Kidney epithelial cell (primary cell): Measurements from ENCODE around the gene YEATS2. TPM values are rescaled to one million over a fixed set of nuclear protein-coding genes. Genes with fewer than 3 reads are reported as not detected.

Experiments
- DNase-seq: peaks from one replicate; pipeline ENCODE4 v3.0.0-alpha.2; 2010; ENCODE audit warnings: low read depth
- H3K27me3 ChIP-seq: 2 replicates; pipeline ENCODE4 v1.6.0; 2011; ENCODE audit warnings: low read length; ENCODE audit not compliant: control insufficient read depth, insufficient read depth
- H3K36me3 ChIP-seq: 2 replicates; pipeline ENCODE4 v1.5.1; 2011; ENCODE audit warnings: low read length; ENCODE audit not compliant: control insufficient read depth, insufficient read depth
- H3K4me3 ChIP-seq: 2 replicates; pipeline ENCODE4 v1.5.1; 2011; ENCODE audit warnings: low read depth, mild to moderate bottlenecking, control low read depth, low read length
- CTCF ChIP-seq: IDR thresholded peaks from 2 replicates; pipeline ENCODE4 v1.5.1; 2011; ENCODE audit warnings: mild to moderate bottlenecking, moderate library complexity, low read length, control low read depth, inconsistent platforms; ENCODE audit not compliant: insufficient read depth, poor library complexity, severe bottlenecking
- total RNA-seq: library from RNA; depleted of rRNA; stranded (reverse); fragments of >200 nt; gene quantifications from 2 replicates; pipeline ENCODE4 v1.2.3, GENCODE V29; 2015

The YEATS2 gene
- total RNA-seq, 1 donor from 2014 or later: 30.2 TPM

GRCh38 chr3:183718012-183718411 is 20.4 kb downstream of the YEATS2 start:
- no peak for TF ChIP-seq CTCF

GRCh38 chr3:183725387-183725786 is 27.8 kb downstream of the YEATS2 start:
- no peak for TF ChIP-seq CTCF
- no peak for DNase-seq
- no peaks in the 10 kb centered on the region for H3K36me3 ChIP-seq
- no peaks in the 10 kb centered on the region for H3K27me3 ChIP-seq
- H3K4me3 ChIP-seq: no peak overlapping the region

More at GRCh38 chr3:183718012-183718411, 20.4 kb downstream of the YEATS2 start:
- DNase-seq: no peak
- Histone ChIP-seq H3K4me3 (no peak overlapping the region), H3K27me3 (no peaks in the 10 kb centered on the region), H3K36me3 (no peaks in the 10 kb centered on the region)

GRCh38 chr3:183728204-183728603 is 30.6 kb downstream of the YEATS2 start:
- no peaks in the 10 kb centered on the region for H3K27me3 ChIP-seq

GRCh38 chr3:183730361-183730760 is 32.8 kb downstream of the YEATS2 start:
- H3K27me3 ChIP-seq: no peaks in the 10 kb centered on the region
- H3K4me3 ChIP-seq: no peak overlapping the region
- peaks cover 2% of the 10 kb centered on the region for H3K36me3 ChIP-seq
- no peak for TF ChIP-seq CTCF
- no peak for DNase-seq

More at GRCh38 chr3:183728204-183728603, 30.6 kb downstream of the YEATS2 start:
- no peaks in the 10 kb centered on the region for H3K36me3 ChIP-seq
- no peak for DNase-seq
- TF ChIP-seq CTCF: no peak
- H3K4me3 ChIP-seq: no peak overlapping the region

- peaks cover 2% of the 10 kb centered on the region for H3K36me3 ChIP-seq
- H3K4me3 ChIP-seq: no peak overlapping the region
- no peak for TF ChIP-seq CTCF
- H3K27me3 ChIP-seq: no peaks in the 10 kb centered on the region
- no peak for DNase-seq
Measured at GRCh38 chr3:183731611-183732010, 34.0 kb downstream of the YEATS2 start.

- TF ChIP-seq CTCF: no peak
- no peak for DNase-seq
- Histone ChIP-seq H3K36me3 (peaks cover 2% of the 10 kb centered on the region), H3K4me3 (no peak overlapping the region), H3K27me3 (no peaks in the 10 kb centered on the region)
Measured at GRCh38 chr3:183733553-183733952, 36.0 kb downstream of the YEATS2 start.
